GM13977 (cell line): Measurements from ENCODE around the gene OGDH.
A peak's percentile ranks its signal among the peaks of the same experiment; 100 is the strongest.

Experiments used
- DNase-seq: peaks from one replicate; pipeline ENCODE4 v3.0.0; 2012; ENCODE audit warnings: low spot score
- CTCF ChIP-seq: IDR thresholded peaks from 2 replicates; pipeline ENCODE4 v1.5.1; 2012; ENCODE audit warnings: mild to moderate bottlenecking, control low read depth; ENCODE audit not compliant: insufficient read depth; ENCODE audit errors: extremely low read depth, missing control alignments
- in situ Hi-C: fragments of 300-500 bp; cut with MboI; formaldehyde crosslinking; loops from one replicate; pipeline ENCODE4 v1.12.0; 2022; ENCODE audit warnings: low sequenced_read_pairs, low pct_unique_long_range_greater_than_20kb, mixed read lengths, inconsistent platforms; ENCODE audit not compliant: unreplicated experiment

The OGDH gene

GRCh38 chr7:44625526-44626471 lies 19.4 kb downstream of the OGDH start:
- TF ChIP-seq CTCF, result no peak
- DNase-seq, result no peak
- in situ Hi-C loops, result no loop called here

DNA sequence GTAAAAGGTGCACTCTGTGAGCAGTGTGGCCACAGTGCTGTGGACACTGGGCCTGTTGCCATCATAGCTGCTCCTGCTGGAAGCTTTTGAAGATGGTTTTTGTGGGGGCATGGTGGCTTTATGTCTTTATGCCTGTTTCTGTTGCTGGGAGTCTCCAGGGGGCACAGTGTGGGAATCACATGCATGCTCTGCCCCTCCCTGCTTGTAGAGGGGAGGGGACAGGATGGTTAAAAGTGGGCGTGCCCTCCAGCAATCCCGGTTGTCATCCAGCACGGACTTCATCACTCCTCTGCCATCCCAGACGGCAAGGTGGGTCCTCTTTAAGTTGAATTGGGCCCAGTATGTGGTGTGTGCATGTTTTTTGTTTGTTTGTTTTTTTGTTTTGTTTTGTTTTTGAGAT lies 20.2 kb downstream of the OGDH start:
- no peak for TF ChIP-seq CTCF
- in situ Hi-C loops, result no loop called here
- DNase-seq, result no peak

- in situ Hi-C loops, result no loop called here
- no peak for TF ChIP-seq CTCF
- peak; percentile 23 for DNase-seq
Observed at GRCh38 chr7:44629829-44630522, 23.5 kb downstream of the OGDH start.

- no peak for DNase-seq
- in situ Hi-C loops, result no loop called here
- no peak for TF ChIP-seq CTCF
Observed at GRCh38 chr7:44630792-44631457, 24.5 kb downstream of the OGDH start.

DNA sequence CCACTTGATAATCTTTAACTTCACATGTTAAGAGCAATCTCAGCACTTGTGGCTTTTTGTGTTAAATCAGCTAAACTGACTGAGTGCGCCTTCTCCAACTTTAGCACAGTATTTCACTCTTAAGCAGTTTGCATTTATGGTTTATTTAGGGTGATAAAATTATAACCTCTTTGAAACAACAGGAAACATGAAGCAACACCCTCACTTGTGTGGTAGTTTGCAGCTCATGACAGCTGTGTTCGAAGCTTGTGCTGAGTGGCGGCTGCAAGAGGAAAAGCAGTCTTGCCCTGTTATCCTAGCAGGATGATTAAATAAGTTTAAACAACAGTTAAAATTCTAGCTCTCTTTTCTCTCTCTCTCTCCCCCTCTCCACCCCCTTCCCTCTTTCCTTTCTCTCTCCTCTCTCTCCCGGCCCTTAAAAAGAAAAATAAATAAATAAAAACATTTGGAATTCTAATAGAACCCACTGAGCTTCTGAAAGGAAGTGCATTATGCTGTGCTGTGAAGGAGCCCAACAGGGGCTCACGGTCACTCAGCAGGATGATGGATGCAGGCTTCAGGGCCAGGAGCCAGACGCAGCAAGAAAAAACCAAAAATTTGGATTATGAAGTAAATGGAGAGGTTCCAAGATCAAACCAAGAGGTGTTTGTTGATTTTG lies 25.2 kb downstream of the OGDH start:
- DNase-seq, result no peak
- TF ChIP-seq CTCF, result no peak
- in situ Hi-C loops, result no loop called here

DNA sequence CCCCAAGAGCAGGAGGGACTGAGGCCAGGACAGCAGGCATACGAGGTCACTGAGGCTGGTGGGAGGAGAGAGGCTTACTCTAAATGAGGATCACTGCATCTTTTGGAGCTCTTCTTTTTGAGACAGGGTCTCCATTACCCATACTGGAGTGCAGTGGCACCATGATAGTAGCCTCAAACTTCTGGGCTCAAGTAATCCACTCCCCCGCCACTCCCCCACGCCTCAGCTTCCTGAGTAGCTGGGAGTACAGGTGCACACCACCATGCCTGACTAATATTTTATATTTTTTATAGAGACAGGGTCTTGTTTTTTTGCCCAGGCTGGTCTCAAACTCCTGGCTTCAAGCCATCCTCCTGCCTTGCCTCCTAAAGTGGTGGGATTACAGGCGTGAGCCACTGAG lies 25.8 kb downstream of the OGDH start:
- in situ Hi-C loops, result no loop called here
- TF ChIP-seq CTCF, result no peak
- no peak for DNase-seq
